HG02970 (cell line): Measurements from ENCODE around the gene SLC25A31.

Source experiments
- ATAC-seq: cut with Tn5 transposase; IDR thresholded peaks from one replicate; pipeline ENCODE4 v1.9.1; 2021; ENCODE audit warnings: mild to moderate bottlenecking, moderate library complexity, moderate number of reproducible peaks; ENCODE audit not compliant: unreplicated experiment, low FRiP score

Gene SLC25A31

DNA sequence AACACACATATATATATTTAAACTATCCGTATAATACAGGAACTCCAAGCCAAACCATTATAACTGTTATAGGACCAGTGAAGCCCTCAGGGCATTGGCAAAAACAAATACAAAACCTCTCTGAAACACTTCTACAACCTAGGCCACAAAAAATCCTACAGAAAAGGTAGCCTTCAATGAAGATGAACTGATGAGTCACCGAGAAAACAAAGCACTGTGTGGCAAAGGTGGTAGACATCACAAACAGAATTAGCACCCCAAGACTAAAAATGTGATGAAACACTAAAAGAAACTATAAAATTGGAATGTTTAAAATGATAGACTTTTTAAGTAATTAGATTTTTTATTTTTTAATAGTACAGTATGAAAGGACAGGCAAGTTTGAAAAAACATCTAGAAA, 46.4 kb downstream of the SLC25A31 start:
- ATAC-seq: no peak

GRCh38 chr4:127777487-127777886, 47.3 kb downstream of the SLC25A31 start:
- ATAC-seq: no peak

DNA sequence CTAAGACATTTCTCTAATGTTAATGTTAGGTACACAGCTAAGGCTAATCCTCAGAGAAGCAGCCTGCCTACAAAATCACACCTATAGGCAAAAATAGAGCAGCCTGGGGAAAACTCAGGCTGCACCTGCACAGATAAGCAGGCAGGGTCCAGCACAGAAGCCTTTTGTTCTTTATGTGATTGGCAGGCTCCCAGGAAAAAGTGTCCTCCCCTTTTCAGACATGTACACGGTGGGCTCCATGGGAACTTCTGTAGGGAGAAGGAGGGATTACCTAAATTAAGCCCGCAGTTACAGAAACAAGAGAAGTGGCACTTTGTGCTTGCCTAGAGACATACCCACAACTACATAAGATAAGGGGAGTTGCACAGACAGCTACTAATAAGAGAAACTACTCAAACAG, 47.9 kb downstream of the SLC25A31 start:
- ATAC-seq: no peak

- no peak for ATAC-seq
Observed at GRCh38 chr4:127780598-127780997, 50.4 kb downstream of the SLC25A31 start.

GRCh38 chr4:127781300-127782024, 51.3 kb downstream of the SLC25A31 start:
- ATAC-seq: peak; percentile 46

DNA sequence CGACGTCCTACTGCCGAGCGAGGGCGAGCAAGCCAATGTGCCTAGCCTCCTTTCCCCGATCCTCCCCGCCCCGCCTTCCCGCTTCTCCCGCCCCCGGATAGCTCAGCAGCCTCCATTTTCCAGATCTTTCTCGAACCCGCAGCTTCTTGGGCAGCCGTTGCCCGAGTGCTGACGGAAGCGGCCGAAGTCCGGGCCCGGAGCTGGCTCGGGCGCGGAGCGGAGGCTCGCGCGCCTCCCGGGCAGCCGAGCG, 51.8 kb downstream of the SLC25A31 start:
- peak; percentile 86 for ATAC-seq

DNA sequence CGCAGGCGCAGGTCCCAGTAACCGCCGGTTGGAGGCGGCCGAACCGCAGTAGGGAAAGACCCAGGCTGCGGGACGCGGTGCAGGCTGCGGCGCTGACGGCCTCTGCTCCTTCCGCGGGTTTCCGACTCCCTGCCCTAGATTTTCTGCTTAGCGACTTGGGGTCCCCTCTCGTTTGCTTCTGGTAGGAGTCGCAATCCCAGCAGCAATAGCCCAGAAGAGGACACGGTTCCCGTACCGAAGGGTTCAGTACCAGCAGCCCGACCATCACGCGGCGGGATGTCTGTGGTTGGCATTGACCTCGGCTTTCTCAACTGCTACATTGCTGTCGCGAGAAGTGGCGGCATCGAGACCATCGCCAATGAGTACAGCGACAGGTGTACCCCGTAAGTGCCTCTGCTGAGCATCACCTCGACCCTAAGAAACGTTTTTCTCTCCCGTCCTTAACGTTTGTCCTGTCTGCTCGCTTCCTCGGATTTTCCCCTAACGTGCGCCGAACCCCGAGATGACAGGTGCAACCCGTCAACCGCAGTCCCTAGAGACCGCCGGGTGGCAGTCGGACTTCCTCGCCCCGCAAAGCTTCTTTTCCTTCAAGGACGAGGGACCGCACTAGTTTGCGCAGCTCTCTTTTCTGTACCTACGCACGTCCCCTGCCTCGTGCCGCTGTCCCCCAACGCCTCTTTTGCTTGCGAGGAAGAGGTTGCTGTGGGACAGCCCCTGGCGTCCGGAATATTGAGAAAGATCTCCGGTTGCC, 52.2 kb downstream of the SLC25A31 start, which contains the start of gene HSPA4L:
Gene HSPA4L, plus strand, starts transcription at position 48 of the 751 bp plus-strand sequence. Its CDS starts 229 bp downstream, at position 277.
- ATAC-seq: peak; percentile 31

GRCh38 chr4:127783026-127783769, 53.0 kb downstream of the SLC25A31 start:
- peak; percentile 17 for ATAC-seq

GRCh38 chr4:127783955-127784770, 54.0 kb downstream of the SLC25A31 start:
- ATAC-seq: no peak

DNA sequence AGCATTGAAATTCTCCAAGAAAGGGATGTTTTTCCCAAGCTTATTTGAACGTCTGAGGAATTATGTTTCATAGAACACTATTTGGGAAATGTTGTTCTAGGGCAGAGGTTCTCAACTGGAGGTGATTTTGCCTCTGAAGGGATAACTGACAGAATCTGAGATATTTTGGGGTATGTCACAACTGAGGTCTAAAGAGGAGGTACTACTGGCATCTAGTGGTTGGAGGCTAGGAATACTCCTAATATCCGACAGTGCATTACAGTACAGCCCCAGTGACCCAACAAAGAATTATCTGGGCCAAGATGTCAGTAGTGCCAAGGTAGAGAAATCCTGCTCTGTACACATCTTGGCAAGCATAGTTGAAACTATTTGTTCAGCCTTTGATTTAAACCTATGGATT, 58.3 kb downstream of the SLC25A31 start:
- no peak for ATAC-seq

GRCh38 chr4:127791391-127791790, 61.2 kb downstream of the SLC25A31 start:
- no peak for ATAC-seq

- no peak for ATAC-seq
Observed at GRCh38 chr4:127793528-127793927, 63.3 kb downstream of the SLC25A31 start.

DNA sequence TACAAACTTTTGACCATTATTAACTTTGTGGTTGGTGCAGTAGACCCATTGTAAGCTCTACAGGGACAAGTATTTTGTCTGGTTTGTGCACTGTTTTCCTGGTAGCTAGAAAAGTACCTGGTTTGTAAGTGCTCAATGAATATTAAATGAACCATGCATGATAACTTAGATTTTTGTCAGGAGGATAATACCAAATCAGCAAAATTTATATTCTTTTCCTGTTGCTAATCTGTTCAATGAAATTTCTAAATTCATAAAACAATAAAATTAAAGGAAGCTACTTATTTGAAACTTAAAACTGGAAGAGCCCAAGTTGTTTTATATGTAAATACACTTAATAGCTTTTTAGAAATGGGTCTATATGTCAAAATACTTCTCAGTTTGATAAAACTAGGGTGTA, 69.5 kb downstream of the SLC25A31 start:
- ATAC-seq: no peak

GRCh38 chr4:127809173-127809800, 79.1 kb downstream of the SLC25A31 start:
- no peak for ATAC-seq

DNA sequence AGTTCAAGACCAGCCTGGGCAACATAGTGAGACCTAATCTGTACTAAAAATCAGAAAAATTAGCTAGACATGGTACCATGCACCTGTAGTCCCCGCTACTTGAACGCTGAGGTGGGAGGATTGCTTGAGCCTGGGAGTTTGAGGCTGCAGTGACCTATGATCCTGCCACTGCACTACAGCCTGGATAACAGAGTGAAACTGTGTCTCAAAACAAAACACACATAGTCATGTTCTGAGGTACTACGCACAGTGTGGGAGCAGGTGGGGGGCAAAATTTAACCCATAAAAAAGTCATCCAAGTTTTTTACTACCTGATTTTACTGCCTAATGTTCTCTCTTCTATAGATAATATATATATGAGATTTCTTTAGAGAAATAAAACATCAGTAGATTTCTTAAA, 80.4 kb downstream of the SLC25A31 start:
- ATAC-seq: no peak

DNA sequence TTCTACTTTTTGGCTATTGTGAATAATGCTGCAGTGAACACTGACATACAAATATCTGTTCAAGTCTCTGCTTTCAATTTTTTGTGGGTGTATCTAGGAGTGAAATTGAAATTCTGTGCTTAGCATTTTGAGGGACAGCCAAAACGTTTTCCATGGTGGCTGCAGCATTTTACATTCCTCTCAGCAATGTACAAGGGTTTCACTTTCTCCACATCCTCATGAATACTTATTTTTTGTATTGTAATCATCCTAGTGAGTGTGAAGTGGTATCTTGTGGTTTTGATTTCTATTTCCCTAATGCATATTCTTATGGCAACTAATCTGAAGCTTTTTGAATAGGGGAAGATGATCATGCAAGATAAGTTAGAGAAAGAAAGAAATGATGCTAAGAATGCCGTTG, 92.2 kb downstream of the SLC25A31 start:
- no peak for ATAC-seq
